ENCODE results near the gene HDGFL2.

HDGFL2 gene

GRCh38 chr19:4487572-4487971, 15.5 kb downstream of the HDGFL2 start:
- no peaks in the 10 kb centered on the region for H3K9me3 Mint-ChIP-seq
- H3K27ac Mint-ChIP-seq: peak overlapping the region; percentile 18
- no peak for DNase-seq
- peaks cover 35% of the 10 kb centered on the region for H3K36me3 Mint-ChIP-seq (ENCODE audit: low read depth)
- no peak overlapping the region for H3K4me3 Mint-ChIP-seq
- no peaks in the 10 kb centered on the region for H3K4me1 Mint-ChIP-seq
- TF ChIP-seq, protein P1, sequence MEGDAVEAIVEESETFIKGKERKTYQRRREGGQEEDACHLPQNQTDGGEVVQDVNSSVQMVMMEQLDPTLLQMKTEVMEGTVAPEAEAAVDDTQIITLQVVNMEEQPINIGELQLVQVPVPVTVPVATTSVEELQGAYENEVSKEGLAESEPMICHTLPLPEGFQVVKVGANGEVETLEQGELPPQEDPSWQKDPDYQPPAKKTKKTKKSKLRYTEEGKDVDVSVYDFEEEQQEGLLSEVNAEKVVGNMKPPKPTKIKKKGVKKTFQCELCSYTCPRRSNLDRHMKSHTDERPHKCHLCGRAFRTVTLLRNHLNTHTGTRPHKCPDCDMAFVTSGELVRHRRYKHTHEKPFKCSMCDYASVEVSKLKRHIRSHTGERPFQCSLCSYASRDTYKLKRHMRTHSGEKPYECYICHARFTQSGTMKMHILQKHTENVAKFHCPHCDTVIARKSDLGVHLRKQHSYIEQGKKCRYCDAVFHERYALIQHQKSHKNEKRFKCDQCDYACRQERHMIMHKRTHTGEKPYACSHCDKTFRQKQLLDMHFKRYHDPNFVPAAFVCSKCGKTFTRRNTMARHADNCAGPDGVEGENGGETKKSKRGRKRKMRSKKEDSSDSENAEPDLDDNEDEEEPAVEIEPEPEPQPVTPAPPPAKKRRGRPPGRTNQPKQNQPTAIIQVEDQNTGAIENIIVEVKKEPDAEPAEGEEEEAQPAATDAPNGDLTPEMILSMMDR (IDR thresholded peaks at IDR 0.05): no peak
- H3K27me3 Mint-ChIP-seq (ENCODE audit: low read depth, poor library complexity): peaks cover 3% of the 10 kb centered on the region

DNA sequence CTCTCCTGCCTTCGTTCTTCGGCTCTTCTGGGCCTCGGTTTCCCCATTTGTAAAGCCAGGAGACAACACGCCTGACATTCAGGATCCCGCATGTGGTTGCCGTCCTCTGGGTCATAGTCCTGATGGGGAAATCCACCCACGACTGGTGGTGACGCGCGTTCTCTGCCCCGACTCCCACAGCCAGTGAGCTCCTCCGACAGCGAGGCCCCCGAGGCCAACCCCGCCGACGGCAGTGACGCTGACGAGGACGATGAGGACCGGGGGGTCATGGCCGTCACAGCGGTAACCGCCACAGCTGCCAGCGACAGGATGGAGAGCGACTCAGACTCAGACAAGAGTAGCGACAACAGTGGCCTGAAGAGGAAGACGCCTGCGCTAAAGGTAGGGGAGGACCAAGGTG, 16.4 kb downstream of the HDGFL2 start:
- DNase-seq: no peak
- Mint-ChIP-seq H3K27ac (peak overlapping the region; percentile 42), H3K4me1 (no peaks in the 10 kb centered on the region), H3K9me3 (no peaks in the 10 kb centered on the region), H3K4me3 (no peak overlapping the region), H3K36me3 (ENCODE audit: low read depth) (peaks cover 32% of the 10 kb centered on the region), H3K27me3 (ENCODE audit: low read depth, poor library complexity) (peaks cover 3% of the 10 kb centered on the region)
- TF ChIP-seq, protein P1 (IDR thresholded peaks at IDR 0.05): no peak

GRCh38 chr19:4491446-4491845, 19.3 kb downstream of the HDGFL2 start:
- Mint-ChIP-seq H3K9me3 (no peaks in the 10 kb centered on the region), H3K27me3 (ENCODE audit: low read depth, poor library complexity) (no peaks in the 10 kb centered on the region), H3K27ac (no peak overlapping the region), H3K4me3 (no peak overlapping the region), H3K36me3 (ENCODE audit: low read depth) (peaks cover 20% of the 10 kb centered on the region), H3K4me1 (no peaks in the 10 kb centered on the region)
- TF ChIP-seq, protein P1 (IDR thresholded peaks at IDR 0.05): no peak
- DNase-seq: no peak

- no peak overlapping the region for H3K4me3 Mint-ChIP-seq
- peaks cover 12% of the 10 kb centered on the region for H3K36me3 Mint-ChIP-seq (ENCODE audit: low read depth)
- DNase-seq: no peak
- no peaks in the 10 kb centered on the region for H3K9me3 Mint-ChIP-seq
- no peaks in the 10 kb centered on the region for H3K27me3 Mint-ChIP-seq (ENCODE audit: low read depth, poor library complexity)
- TF ChIP-seq, protein P1 (IDR thresholded peaks at IDR 0.05): no peak
- H3K4me1 Mint-ChIP-seq: no peaks in the 10 kb centered on the region
- no peak overlapping the region for H3K27ac Mint-ChIP-seq
Measured at GRCh38 chr19:4492337-4493103, 20.4 kb downstream of the HDGFL2 start.

- no peak overlapping the region for H3K27ac Mint-ChIP-seq
- no peak for DNase-seq
- no peaks in the 10 kb centered on the region for H3K9me3 Mint-ChIP-seq
- no peaks in the 10 kb centered on the region for H3K4me1 Mint-ChIP-seq
- peaks cover 8% of the 10 kb centered on the region for H3K36me3 Mint-ChIP-seq (ENCODE audit: low read depth)
- H3K27me3 Mint-ChIP-seq (ENCODE audit: low read depth, poor library complexity): no peaks in the 10 kb centered on the region
- H3K4me3 Mint-ChIP-seq: no peak overlapping the region
- TF ChIP-seq, protein P1 (IDR thresholded peaks at IDR 0.05): no peak
Measured at GRCh38 chr19:4493104-4493928, 21.2 kb downstream of the HDGFL2 start.
